Measurements from ENCODE around the gene CRIM1.

Gene CRIM1

DNA sequence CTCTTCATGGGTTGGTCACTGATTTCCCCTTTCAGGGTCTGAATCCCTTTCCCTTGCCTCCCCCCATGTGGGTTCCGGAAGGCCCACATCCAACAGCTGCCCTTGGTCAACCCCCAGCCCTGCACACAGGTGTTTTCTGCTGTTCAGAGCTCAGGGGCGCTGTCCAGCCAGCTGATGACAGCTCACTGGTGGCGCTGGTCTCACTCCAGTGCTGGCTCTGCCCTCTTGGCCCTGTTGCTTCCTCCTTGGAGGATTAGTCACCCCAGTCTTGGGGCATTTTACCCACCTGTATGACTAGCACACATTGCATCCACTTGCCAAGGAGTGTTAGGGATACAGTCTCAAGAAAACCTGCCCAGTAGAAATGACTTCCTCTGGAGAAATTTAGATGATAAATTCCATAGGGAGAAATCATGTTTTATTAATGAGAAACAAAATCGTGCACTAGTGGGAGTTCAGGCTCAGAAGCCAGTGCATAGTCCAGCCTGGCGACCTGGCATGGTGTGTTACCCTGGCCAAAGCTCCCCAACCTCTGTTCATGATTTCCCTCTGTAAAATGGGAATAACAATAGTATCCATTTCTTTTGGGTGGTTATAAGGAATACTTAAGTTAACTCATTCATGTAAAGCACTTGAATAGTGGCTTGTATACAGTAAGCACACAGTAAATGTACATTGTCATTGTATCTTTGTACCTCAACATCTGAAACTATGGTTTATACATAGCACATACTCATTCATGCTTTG, 21.6 kb downstream of the CRIM1 start:
- Histone ChIP-seq H3K9ac (ENCODE audit: low read length) (no peak overlapping the region), H3K4me3 (ENCODE audit: low read depth in 1 of 2, low read length in 2 of 2) (no peak overlapping the region), H3K9me3 (ENCODE audit: low read length) (no peaks in the 10 kb centered on the region), H3K27me3 (ENCODE audit: control insufficient read depth in 1 of 2, insufficient read depth in 2 of 2, low read length in 2 of 2) (no peaks in the 10 kb centered on the region), H3K4me1 (ENCODE audit: insufficient read depth, low read length) (peaks cover 56% of the 10 kb centered on the region), H3K36me3 (ENCODE audit: insufficient read depth, low read length) (peaks cover 9% of the 10 kb centered on the region), H3K27ac (ENCODE audit: low read depth, low read length) (peak overlapping the region; percentile 61)

GRCh38 chr2:36379710-36380448, 24.3 kb downstream of the CRIM1 start:
- no peaks in the 10 kb centered on the region for H3K27me3 ChIP-seq (ENCODE audit: control insufficient read depth in 1 of 2, insufficient read depth in 2 of 2, low read length in 2 of 2)
- H3K27ac ChIP-seq (ENCODE audit: low read depth, low read length) = no peak overlapping the region
- peaks cover 9% of the 10 kb centered on the region for H3K36me3 ChIP-seq (ENCODE audit: insufficient read depth, low read length)
- no peak overlapping the region for H3K4me3 ChIP-seq (ENCODE audit: low read depth in 1 of 2, low read length in 2 of 2)
- H3K9me3 ChIP-seq (ENCODE audit: low read length) = no peaks in the 10 kb centered on the region
- H3K9ac ChIP-seq (ENCODE audit: low read length) = no peak overlapping the region
- peaks cover 30% of the 10 kb centered on the region for H3K4me1 ChIP-seq (ENCODE audit: insufficient read depth, low read length)

DNA sequence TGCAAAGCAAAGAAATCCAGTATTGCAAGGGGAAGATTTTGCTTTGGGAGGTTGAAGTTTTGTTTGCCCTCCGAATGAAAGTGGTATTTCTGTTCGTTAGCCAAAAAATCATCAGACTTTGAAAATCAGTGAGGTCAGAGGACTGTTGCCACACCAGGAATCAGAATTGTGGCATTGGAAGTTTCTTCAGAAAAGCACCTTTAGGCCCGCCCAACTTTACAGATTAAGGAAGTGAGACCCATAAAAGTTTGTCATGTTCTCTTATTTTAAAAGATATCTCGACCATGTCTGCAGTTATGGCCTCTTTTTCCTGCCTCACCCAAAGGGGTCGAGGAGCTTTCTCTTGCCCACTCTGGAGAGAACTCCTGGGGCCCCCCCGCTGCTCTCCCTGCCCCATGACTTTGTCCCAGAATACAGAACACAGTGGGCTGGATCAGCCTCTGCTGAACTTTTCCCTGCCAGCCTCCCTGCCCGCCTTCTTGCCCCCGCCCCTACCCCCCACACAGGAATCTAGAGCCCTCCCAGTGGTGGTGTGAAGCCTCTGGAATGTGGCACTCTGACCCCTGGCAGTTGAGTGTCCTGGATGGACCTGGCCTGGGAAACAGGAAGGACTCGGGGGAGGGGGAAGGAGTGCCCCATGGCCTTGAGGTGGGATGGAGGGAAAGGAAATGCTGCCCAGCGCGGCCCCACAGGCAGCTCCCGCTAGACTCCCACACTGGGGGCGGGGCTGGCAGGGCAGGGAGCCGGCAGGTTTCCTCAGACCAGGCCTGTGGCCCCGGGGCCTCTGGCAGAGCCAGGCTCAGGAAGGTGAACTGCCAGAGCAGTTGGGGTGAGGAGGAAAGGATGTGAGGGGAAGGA, 25.3 kb downstream of the CRIM1 start:
- Histone ChIP-seq H3K4me1 (ENCODE audit: insufficient read depth, low read length) (peaks cover 23% of the 10 kb centered on the region), H3K4me3 (ENCODE audit: low read depth in 1 of 2, low read length in 2 of 2) (no peak overlapping the region), H3K9me3 (ENCODE audit: low read length) (no peaks in the 10 kb centered on the region), H3K9ac (ENCODE audit: low read length) (no peak overlapping the region), H3K27ac (ENCODE audit: low read depth, low read length) (peak overlapping the region; percentile 25), H3K27me3 (ENCODE audit: control insufficient read depth in 1 of 2, insufficient read depth in 2 of 2, low read length in 2 of 2) (no peaks in the 10 kb centered on the region), H3K36me3 (ENCODE audit: insufficient read depth, low read length) (peaks cover 9% of the 10 kb centered on the region)

GRCh38 chr2:36381993-36382392, 26.4 kb downstream of the CRIM1 start:
- Histone ChIP-seq H3K4me1 (ENCODE audit: insufficient read depth, low read length) (peaks cover 13% of the 10 kb centered on the region), H3K27ac (ENCODE audit: low read depth, low read length) (no peak overlapping the region), H3K27me3 (ENCODE audit: control insufficient read depth in 1 of 2, insufficient read depth in 2 of 2, low read length in 2 of 2) (no peaks in the 10 kb centered on the region), H3K9ac (ENCODE audit: low read length) (no peak overlapping the region), H3K4me3 (ENCODE audit: low read depth in 1 of 2, low read length in 2 of 2) (no peak overlapping the region), H3K9me3 (ENCODE audit: low read length) (no peaks in the 10 kb centered on the region), H3K36me3 (ENCODE audit: insufficient read depth, low read length) (peaks cover 9% of the 10 kb centered on the region)

DNA sequence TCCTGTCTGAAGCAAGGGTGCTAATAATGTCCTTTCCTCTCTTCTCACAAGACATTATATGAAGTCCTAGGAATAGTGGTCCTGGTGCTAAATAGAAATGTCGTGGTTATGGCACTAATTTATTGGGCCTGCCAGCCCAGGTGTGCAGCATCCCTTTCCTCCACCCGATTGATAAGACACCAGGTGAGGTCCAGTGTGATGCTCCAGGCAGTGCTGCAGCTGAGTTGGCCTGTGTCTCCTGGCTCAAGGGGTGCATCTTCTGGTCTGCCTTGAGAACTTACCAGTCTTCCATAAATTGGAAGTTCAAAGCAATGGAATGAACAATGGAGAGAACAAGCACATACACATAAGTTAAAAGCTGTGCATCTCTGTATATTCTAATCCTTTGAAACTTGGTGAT, 26.9 kb downstream of the CRIM1 start:
- no peaks in the 10 kb centered on the region for H3K27me3 ChIP-seq (ENCODE audit: control insufficient read depth in 1 of 2, insufficient read depth in 2 of 2, low read length in 2 of 2)
- H3K9ac ChIP-seq (ENCODE audit: low read length) = no peak overlapping the region
- no peak overlapping the region for H3K27ac ChIP-seq (ENCODE audit: low read depth, low read length)
- peaks cover 16% of the 10 kb centered on the region for H3K4me1 ChIP-seq (ENCODE audit: insufficient read depth, low read length)
- H3K9me3 ChIP-seq (ENCODE audit: low read length) = no peaks in the 10 kb centered on the region
- H3K4me3 ChIP-seq (ENCODE audit: low read depth in 1 of 2, low read length in 2 of 2) = no peak overlapping the region
- peaks cover 9% of the 10 kb centered on the region for H3K36me3 ChIP-seq (ENCODE audit: insufficient read depth, low read length)

- Histone ChIP-seq H3K4me3 (ENCODE audit: low read depth in 1 of 2, low read length in 2 of 2) (no peak overlapping the region), H3K4me1 (ENCODE audit: insufficient read depth, low read length) (peaks cover 25% of the 10 kb centered on the region), H3K36me3 (ENCODE audit: insufficient read depth, low read length) (peaks cover 9% of the 10 kb centered on the region), H3K9me3 (ENCODE audit: low read length) (no peaks in the 10 kb centered on the region), H3K27me3 (ENCODE audit: control insufficient read depth in 1 of 2, insufficient read depth in 2 of 2, low read length in 2 of 2) (no peaks in the 10 kb centered on the region), H3K27ac (ENCODE audit: low read depth, low read length) (no peak overlapping the region), H3K9ac (ENCODE audit: low read length) (no peak overlapping the region)
These were observed 28.1 kb downstream of the CRIM1 start for GRCh38 chr2:36383726-36384125.

- H3K27me3 ChIP-seq (ENCODE audit: control insufficient read depth in 1 of 2, insufficient read depth in 2 of 2, low read length in 2 of 2) = no peaks in the 10 kb centered on the region
- no peak overlapping the region for H3K4me3 ChIP-seq (ENCODE audit: low read depth in 1 of 2, low read length in 2 of 2)
- H3K27ac ChIP-seq (ENCODE audit: low read depth, low read length) = no peak overlapping the region
- peaks cover 31% of the 10 kb centered on the region for H3K4me1 ChIP-seq (ENCODE audit: insufficient read depth, low read length)
- no peak overlapping the region for H3K9ac ChIP-seq (ENCODE audit: low read length)
- H3K36me3 ChIP-seq (ENCODE audit: insufficient read depth, low read length) = peaks cover 9% of the 10 kb centered on the region
- no peaks in the 10 kb centered on the region for H3K9me3 ChIP-seq (ENCODE audit: low read length)
These were observed 28.9 kb downstream of the CRIM1 start for GRCh38 chr2:36384454-36384853.

- Histone ChIP-seq H3K36me3 (ENCODE audit: insufficient read depth, low read length) (peaks cover under 1% of the 10 kb centered on the region), H3K27me3 (ENCODE audit: control insufficient read depth in 1 of 2, insufficient read depth in 2 of 2, low read length in 2 of 2) (no peaks in the 10 kb centered on the region), H3K9ac (ENCODE audit: low read length) (no peak overlapping the region), H3K27ac (ENCODE audit: low read depth, low read length) (no peak overlapping the region), H3K4me3 (ENCODE audit: low read depth in 1 of 2, low read length in 2 of 2) (no peak overlapping the region), H3K4me1 (ENCODE audit: insufficient read depth, low read length) (peaks cover 31% of the 10 kb centered on the region), H3K9me3 (ENCODE audit: low read length) (no peaks in the 10 kb centered on the region)
These were observed 30.0 kb downstream of the CRIM1 start for GRCh38 chr2:36385603-36386002.

GRCh38 chr2:36387258-36387916, 31.8 kb downstream of the CRIM1 start:
- Histone ChIP-seq H3K4me3 (ENCODE audit: low read depth in 1 of 2, low read length in 2 of 2) (no peak overlapping the region), H3K9me3 (ENCODE audit: low read length) (no peaks in the 10 kb centered on the region), H3K27ac (ENCODE audit: low read depth, low read length) (no peak overlapping the region), H3K27me3 (ENCODE audit: control insufficient read depth in 1 of 2, insufficient read depth in 2 of 2, low read length in 2 of 2) (no peaks in the 10 kb centered on the region), H3K36me3 (ENCODE audit: insufficient read depth, low read length) (no peaks in the 10 kb centered on the region), H3K9ac (ENCODE audit: low read length) (no peak overlapping the region), H3K4me1 (ENCODE audit: insufficient read depth, low read length) (peaks cover 28% of the 10 kb centered on the region)

DNA sequence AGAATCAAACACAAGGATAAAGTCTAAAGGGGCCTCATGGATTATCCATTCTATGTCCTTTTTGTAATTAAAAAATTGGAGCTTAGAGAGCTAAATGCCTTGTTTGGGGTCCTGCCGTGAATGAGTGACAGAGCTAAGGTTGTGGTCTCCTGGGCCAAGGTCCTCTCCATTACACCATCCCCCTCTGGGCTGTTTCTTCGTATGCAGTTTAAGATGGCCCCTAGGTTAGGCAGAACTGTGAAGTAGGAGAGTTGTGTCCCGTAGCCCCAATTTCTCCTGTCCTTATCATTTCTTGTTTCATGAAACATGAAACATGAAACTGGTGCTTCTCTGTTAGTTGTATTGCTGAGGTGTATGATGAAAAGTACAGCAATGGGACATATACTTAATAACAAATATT, 32.9 kb downstream of the CRIM1 start:
- Histone ChIP-seq H3K36me3 (ENCODE audit: insufficient read depth, low read length) (no peaks in the 10 kb centered on the region), H3K27ac (ENCODE audit: low read depth, low read length) (peak overlapping the region; percentile 48)

GRCh38 chr2:36389091-36389564, 33.5 kb downstream of the CRIM1 start:
- Histone ChIP-seq H3K4me1 (ENCODE audit: insufficient read depth, low read length) (peaks cover 36% of the 10 kb centered on the region), H3K36me3 (ENCODE audit: insufficient read depth, low read length) (no peaks in the 10 kb centered on the region), H3K9me3 (ENCODE audit: low read length) (no peaks in the 10 kb centered on the region), H3K9ac (ENCODE audit: low read length) (no peak overlapping the region), H3K27ac (ENCODE audit: low read depth, low read length) (peak overlapping the region; percentile 48), H3K27me3 (ENCODE audit: control insufficient read depth in 1 of 2, insufficient read depth in 2 of 2, low read length in 2 of 2) (no peaks in the 10 kb centered on the region), H3K4me3 (ENCODE audit: low read depth in 1 of 2, low read length in 2 of 2) (peak overlapping the region in 1 of 2 donors; percentile 1)

More for the DNA sequence above, 32.9 kb downstream of the CRIM1 start:
- peaks cover 29% of the 10 kb centered on the region for H3K4me1 ChIP-seq (ENCODE audit: insufficient read depth, low read length)
- H3K9me3 ChIP-seq (ENCODE audit: low read length) = no peaks in the 10 kb centered on the region
- H3K4me3 ChIP-seq (ENCODE audit: low read depth in 1 of 2, low read length in 2 of 2) = no peak overlapping the region
- no peak overlapping the region for H3K9ac ChIP-seq (ENCODE audit: low read length)
- H3K27me3 ChIP-seq (ENCODE audit: control insufficient read depth in 1 of 2, insufficient read depth in 2 of 2, low read length in 2 of 2) = no peaks in the 10 kb centered on the region
